ENCODE data around the gene CASP3. TPM values are rescaled to one million over a fixed set of nuclear protein-coding genes. Genes with fewer than 3 reads are reported as not detected.

The CASP3 gene
- total RNA-seq, 3 donors from 2014 or later (not counting 1 experiment from before 2014, with no cell fraction given) = 20.9 to 35.1 (median 30.2) TPM

- H3K27ac ChIP-seq (ENCODE audit: low read length) = no peak overlapping the region
- TF ChIP-seq, protein P1, sequence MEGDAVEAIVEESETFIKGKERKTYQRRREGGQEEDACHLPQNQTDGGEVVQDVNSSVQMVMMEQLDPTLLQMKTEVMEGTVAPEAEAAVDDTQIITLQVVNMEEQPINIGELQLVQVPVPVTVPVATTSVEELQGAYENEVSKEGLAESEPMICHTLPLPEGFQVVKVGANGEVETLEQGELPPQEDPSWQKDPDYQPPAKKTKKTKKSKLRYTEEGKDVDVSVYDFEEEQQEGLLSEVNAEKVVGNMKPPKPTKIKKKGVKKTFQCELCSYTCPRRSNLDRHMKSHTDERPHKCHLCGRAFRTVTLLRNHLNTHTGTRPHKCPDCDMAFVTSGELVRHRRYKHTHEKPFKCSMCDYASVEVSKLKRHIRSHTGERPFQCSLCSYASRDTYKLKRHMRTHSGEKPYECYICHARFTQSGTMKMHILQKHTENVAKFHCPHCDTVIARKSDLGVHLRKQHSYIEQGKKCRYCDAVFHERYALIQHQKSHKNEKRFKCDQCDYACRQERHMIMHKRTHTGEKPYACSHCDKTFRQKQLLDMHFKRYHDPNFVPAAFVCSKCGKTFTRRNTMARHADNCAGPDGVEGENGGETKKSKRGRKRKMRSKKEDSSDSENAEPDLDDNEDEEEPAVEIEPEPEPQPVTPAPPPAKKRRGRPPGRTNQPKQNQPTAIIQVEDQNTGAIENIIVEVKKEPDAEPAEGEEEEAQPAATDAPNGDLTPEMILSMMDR (IDR thresholded peaks at IDR 0.05) = no peak
- intact Hi-C loops (cut with micrococcal nuclease) = loop anchor here (5.0 kb wide), 2 partner anchors 316 to 556 kb away; partner anchors contain the start of gene CFAP97
- H3K4me1 ChIP-seq (ENCODE audit: control insufficient read depth, insufficient read depth, low read length) = peaks cover 29% of the 10 kb centered on the region
- DNase-seq = no peak
- Mint-ChIP-seq H3K4me1 (peaks cover 73 to 74% of the 10 kb centered on the region in 2 donors), H3K36me3 (no peaks in the 10 kb centered on the region), H3K27me3 (ENCODE audit: low read depth in 2 of 2) (no peaks in the 10 kb centered on the region), H3K9me3 (no peaks in the 10 kb centered on the region), H3K27ac (peak overlapping the region; percentile 89 to 90), H3K4me3 (peak overlapping the region; percentile 97)
- 67% methylated on average over 6 of the region's 6 CpGs for WGBS (ENCODE audit: insufficient coverage)
- no peaks in the 10 kb centered on the region for H3K27me3 ChIP-seq (ENCODE audit: control insufficient read depth, insufficient read depth, low read length)
- H3K36me3 ChIP-seq (ENCODE audit: control insufficient read depth, insufficient read depth, low read length) = peaks cover 12% of the 10 kb centered on the region
- no peaks in the 10 kb centered on the region for H3K9me3 ChIP-seq (ENCODE audit: control insufficient read depth, insufficient read depth, low read length)
- ATAC-seq = no peak
- H3K4me3 ChIP-seq (ENCODE audit: low read length) = no peak overlapping the region
These were observed 3.2 kb downstream of the CASP3 start for GRCh38 chr4:184645904-184646610.

DNA sequence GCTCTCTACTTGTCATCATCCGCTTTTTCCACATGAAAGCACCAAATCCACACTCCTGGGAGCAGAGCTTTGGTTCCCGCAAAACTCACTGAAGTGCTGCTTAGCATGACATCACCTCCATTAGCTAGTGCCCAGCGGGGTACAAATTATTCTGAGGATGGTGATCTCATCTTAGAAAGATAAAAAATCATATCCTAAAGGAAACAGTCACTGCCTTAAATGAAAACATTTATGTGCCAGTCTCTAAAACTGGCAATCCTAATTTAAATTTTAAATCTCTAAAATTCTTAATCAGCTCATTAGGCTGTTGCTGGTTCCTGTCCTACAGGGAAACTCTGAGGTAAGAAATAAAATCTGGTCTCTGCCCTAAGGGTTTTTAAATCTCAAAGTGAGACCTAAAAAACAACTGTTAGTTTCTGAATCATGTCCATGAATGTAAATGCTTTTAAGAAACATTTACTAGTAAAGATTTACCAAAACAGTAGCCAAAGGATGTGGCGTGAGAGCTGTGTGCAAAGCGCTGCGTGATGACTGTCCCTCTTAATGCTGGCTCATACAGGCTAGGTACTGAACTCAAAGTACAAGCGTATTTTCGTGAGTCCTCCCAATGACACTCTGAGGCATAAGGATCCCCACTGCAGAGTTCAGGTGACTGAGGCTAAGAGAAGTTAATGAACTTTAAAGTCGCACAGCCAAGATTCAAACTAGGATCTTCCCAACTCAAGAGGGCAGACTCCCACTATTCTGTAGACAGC lies 4.5 kb downstream of the CASP3 start:
- H3K4me3 ChIP-seq (ENCODE audit: low read length) = no peak overlapping the region
- no peak overlapping the region for H3K27ac ChIP-seq (ENCODE audit: low read length)
- Mint-ChIP-seq H3K36me3 (no peaks in the 10 kb centered on the region), H3K27ac (peak overlapping the region; percentile 89 to 90), H3K4me1 (peaks cover 75 to 76% of the 10 kb centered on the region in 2 donors), H3K9me3 (no peaks in the 10 kb centered on the region), H3K27me3 (ENCODE audit: low read depth in 2 of 2) (no peaks in the 10 kb centered on the region), H3K4me3 (peak overlapping the region; percentile 42)
- TF ChIP-seq, protein P1 (IDR thresholded peaks at IDR 0.05) = no peak
- H3K9me3 ChIP-seq (ENCODE audit: control insufficient read depth, insufficient read depth, low read length) = no peaks in the 10 kb centered on the region
- H3K27me3 ChIP-seq (ENCODE audit: control insufficient read depth, insufficient read depth, low read length) = no peaks in the 10 kb centered on the region
- intact Hi-C loops (cut with micrococcal nuclease) = loop anchor here (5.0 kb wide), 2 partner anchors 318 to 558 kb away; partner anchors contain the start of gene CFAP97
- ATAC-seq (no peak), DNase-seq (no peak)
- WGBS (ENCODE audit: insufficient coverage) = 70% methylated on average over 6 of the region's 9 CpGs
- peaks cover 12% of the 10 kb centered on the region for H3K36me3 ChIP-seq (ENCODE audit: control insufficient read depth, insufficient read depth, low read length)
- H3K4me1 ChIP-seq (ENCODE audit: control insufficient read depth, insufficient read depth, low read length) = peaks cover 23% of the 10 kb centered on the region

DNA sequence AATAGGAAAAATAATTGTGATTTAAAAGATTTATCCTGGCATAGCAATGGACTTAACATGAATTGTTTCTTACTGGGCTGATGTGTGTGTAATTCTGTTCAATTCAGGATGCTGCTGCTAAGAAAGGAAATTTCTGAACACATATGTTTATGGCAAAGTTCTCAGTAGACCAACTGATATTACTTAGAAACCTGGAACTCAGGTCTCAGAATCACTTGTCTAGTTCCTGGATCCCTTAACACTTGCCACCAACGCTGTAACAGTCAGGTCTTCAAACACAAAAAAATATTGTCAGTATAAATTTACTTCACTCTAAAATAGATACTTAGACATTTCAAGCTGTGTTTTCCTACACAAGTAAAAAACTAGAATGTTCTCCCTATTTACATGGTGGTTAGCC lies 5.5 kb downstream of the CASP3 start:
- intact Hi-C loops (cut with micrococcal nuclease) = no loop called here
- no peak overlapping the region for H3K4me3 Mint-ChIP-seq
- no peaks in the 10 kb centered on the region for H3K27me3 Mint-ChIP-seq (ENCODE audit: low read depth in 2 of 2)
- H3K27ac ChIP-seq (ENCODE audit: low read length) = no peak overlapping the region
- H3K36me3 Mint-ChIP-seq = no peaks in the 10 kb centered on the region
- H3K27ac Mint-ChIP-seq = peak overlapping the region; percentile 54 to 68
- no peaks in the 10 kb centered on the region for H3K27me3 ChIP-seq (ENCODE audit: control insufficient read depth, insufficient read depth, low read length)
- TF ChIP-seq, protein P1 (IDR thresholded peaks at IDR 0.05) = no peak
- peaks cover 17% of the 10 kb centered on the region for H3K36me3 ChIP-seq (ENCODE audit: control insufficient read depth, insufficient read depth, low read length)
- no peak for DNase-seq
- no peak for ATAC-seq
- H3K4me1 Mint-ChIP-seq = peaks cover 78 to 85% of the 10 kb centered on the region in 2 donors
- WGBS (ENCODE audit: insufficient coverage) = 62% methylated on average over 1 of the region's 1 CpG
- no peaks in the 10 kb centered on the region for H3K9me3 Mint-ChIP-seq
- no peaks in the 10 kb centered on the region for H3K9me3 ChIP-seq (ENCODE audit: control insufficient read depth, insufficient read depth, low read length)
- H3K4me3 ChIP-seq (ENCODE audit: low read length) = no peak overlapping the region
- peaks cover 21% of the 10 kb centered on the region for H3K4me1 ChIP-seq (ENCODE audit: control insufficient read depth, insufficient read depth, low read length)

Data from natural killer cell (primary cell).